Sigmoid colon (tissue), 7 donors: Measurements from ENCODE around the gene CENATAC. TPM values are rescaled to one million over a fixed set of nuclear protein-coding genes. Genes with fewer than 3 reads are reported as not detected.
A peak's percentile ranks its signal among the peaks of the same experiment; 100 is the strongest.

ENCODE experiments used
- DNase-seq: peaks from one replicate; pipeline ENCODE4 v3.0.0-alpha.2; 2019
- H3K27ac ChIP-seq, 4 donors: fragments of 200-600 bp; sonication (generic); one replicate each; pipeline ENCODE4 v1.5.1; 2016 to 2019; ENCODE audit warnings: mild to moderate bottlenecking in 1 of 4
- H3K27me3 ChIP-seq, 3 donors: fragments of 200-600 bp; sonication (generic); one replicate each; pipeline ENCODE4 v1.5.1; 2019; ENCODE audit warnings: mild to moderate bottlenecking in 1 of 3
- H3K36me3 ChIP-seq, 4 donors: fragments of 200-600 bp; sonication (generic); one replicate each; pipeline ENCODE4 v1.5.1; 2016 to 2019
- H3K4me1 ChIP-seq, 4 donors: fragments of 200-600 bp; sonication (generic); one replicate each; pipeline ENCODE4 v1.5.1; 2017 to 2019
- H3K4me3 ChIP-seq, 4 donors: fragments of 200-600 bp; sonication (generic); one replicate each; pipeline ENCODE4 v1.5.1; 2017 to 2019; ENCODE audit warnings: mild to moderate bottlenecking in 2 of 4, moderate library complexity in 1 of 4
- H3K9me3 ChIP-seq, 4 donors: fragments of 200-600 bp in 3 of 4; sonication (generic) in 3 of 4; one replicate each; pipeline versions ENCODE4 v1.5.1 to v1.6.1; 2013 to 2019
- CTCF ChIP-seq, 4 experiments: fragments of 450-650 bp in 3 of 4; fragments of 200-600 bp in 1 of 4; IDR thresholded peaks; one replicate each; pipeline ENCODE4 v1.5.1; 2016 to 2019; ENCODE audit warnings: antibody characterized with exemption in 4 of 4, mild to moderate bottlenecking in 3 of 4, moderate library complexity in 2 of 4
- EP300 ChIP-seq, 4 donors: sonication (generic); formaldehyde crosslinking; IDR thresholded peaks; one replicate each; pipeline ENCODE4 v1.6.1; 2017; ENCODE audit warnings: antibody characterized with exemption in 4 of 4
- POLR2A ChIP-seq, 2 donors: fragments of 450-650 bp; IDR thresholded peaks; one replicate each; pipeline ENCODE4 v1.6.1; 2016; ENCODE audit warnings: antibody characterized with exemption in 2 of 2, mild to moderate bottlenecking in 2 of 2, moderate library complexity in 2 of 2
- POLR2AphosphoS5 ChIP-seq, 4 donors: sonication (generic); formaldehyde crosslinking; IDR thresholded peaks; one replicate each; pipeline ENCODE4 v1.6.1; 2017; ENCODE audit warnings: antibody characterized with exemption in 4 of 4
- WGBS, 2 donors: extraction: QIAGEN DNeasy Blood & Tissue Kit; methylation state at CpG; one replicate each; pipeline ENCODE4 v1.1.7; 2013; 5-methylcytosine and 5-hydroxymethylcytosine counted together
- intact Hi-C: fragments of 100-400 bp; cut with DNase I; formaldehyde crosslinking; loops from one replicate; pipeline ENCODE4 v1.15.1; 2023
- polyA plus RNA-seq, 3 donors: library from polyadenylated mRNA; stranded (reverse); fragments of 200-250 nt; gene quantifications; one replicate each; pipeline ENCODE4 v1.2.3, GENCODE V29; 2013
- total RNA-seq, 4 donors: library from RNA; depleted of rRNA; stranded (reverse); fragments of >200 nt; gene quantifications; one replicate each; pipeline ENCODE4 v1.1.0, GENCODE V29; 2016
- donor health status: healthy with polysubstance abuse.
- donor health status: Bipolar disorder and iron deficiency.
- donor health status: healthy.

The CENATAC gene
- total and polyA plus RNA-seq, 7 donors: 5.3 to 60.5 (median 29.6) TPM

GRCh38 chr11:119028346-119029068 lies 30.6 kb downstream of the CENATAC start:
- intact Hi-C loops: no loop called here
- no peak for DNase-seq

GRCh38 chr11:119029069-119029339 lies 31.1 kb downstream of the CENATAC start:
- no peak for TF ChIP-seq POLR2A (IDR thresholded peaks at IDR 0.05)
- no peak for TF ChIP-seq EP300 (IDR thresholded peaks at IDR 0.05)
- TF ChIP-seq POLR2AphosphoS5 (IDR thresholded peaks at IDR 0.05): no peak
- no peak for TF ChIP-seq CTCF (IDR thresholded peaks at IDR 0.05)
- WGBS, 2 donors: 21 to 89% methylated on average over 1 of the region's 1 CpG
- Histone ChIP-seq H3K4me3 (no peak overlapping the region), H3K36me3 (peaks cover 3 to 29% (median 7%) of the 10 kb centered on the region in 4 donors), H3K27ac (peak overlapping the region in 1 of 4 donors; percentile 81), H3K4me1 (peaks cover 0 to 17% (median 16%) of the 10 kb centered on the region in 4 donors), H3K27me3 (no peaks in the 10 kb centered on the region), H3K9me3 (no peaks in the 10 kb centered on the region)
- DNase-seq: no peak
- intact Hi-C loops: no loop called here

More at GRCh38 chr11:119028346-119029068, 30.6 kb downstream of the CENATAC start:
- peaks cover 7 to 34% (median 10%) of the 10 kb centered on the region in 4 donors for H3K36me3 ChIP-seq
- no peak for TF ChIP-seq EP300 (IDR thresholded peaks at IDR 0.05)
- TF ChIP-seq POLR2A (IDR thresholded peaks at IDR 0.05): no peak
- TF ChIP-seq POLR2AphosphoS5 (IDR thresholded peaks at IDR 0.05): no peak
- no peak for TF ChIP-seq CTCF (IDR thresholded peaks at IDR 0.05)
- WGBS, 2 donors: 28 to 70% methylated on average over 9 of the region's 9 CpGs
- H3K27me3 ChIP-seq: no peaks in the 10 kb centered on the region
- no peaks in the 10 kb centered on the region for H3K9me3 ChIP-seq
- no peak overlapping the region for H3K27ac ChIP-seq
- peaks cover 0 to 17% (median 16%) of the 10 kb centered on the region in 4 donors for H3K4me1 ChIP-seq
- no peak overlapping the region for H3K4me3 ChIP-seq

GRCh38 chr11:119029340-119030028 lies 31.5 kb downstream of the CENATAC start:
- Histone ChIP-seq H3K4me1 (peaks cover 0 to 17% (median 16%) of the 10 kb centered on the region in 4 donors), H3K27me3 (no peaks in the 10 kb centered on the region), H3K9me3 (no peaks in the 10 kb centered on the region), H3K4me3 (peak overlapping the region; percentile 69 to 88 (median 79)), H3K27ac (peak overlapping the region; percentile 79 to 84 (median 82)), H3K36me3 (peaks cover 3 to 24% (median 4%) of the 10 kb centered on the region in 4 donors)
- intact Hi-C loops: no loop called here
- TF ChIP-seq POLR2AphosphoS5 (IDR thresholded peaks at IDR 0.05): peak in 1 of 4 donors; percentile 14
- peak in 1 of 2 donors; percentile 46 for TF ChIP-seq POLR2A (IDR thresholded peaks at IDR 0.05)
- TF ChIP-seq EP300 (IDR thresholded peaks at IDR 0.05): no peak
- DNase-seq: peak; percentile 63
- 14 to 49% methylated on average over 10 of the region's 10 CpGs for WGBS, 2 donors

DNA sequence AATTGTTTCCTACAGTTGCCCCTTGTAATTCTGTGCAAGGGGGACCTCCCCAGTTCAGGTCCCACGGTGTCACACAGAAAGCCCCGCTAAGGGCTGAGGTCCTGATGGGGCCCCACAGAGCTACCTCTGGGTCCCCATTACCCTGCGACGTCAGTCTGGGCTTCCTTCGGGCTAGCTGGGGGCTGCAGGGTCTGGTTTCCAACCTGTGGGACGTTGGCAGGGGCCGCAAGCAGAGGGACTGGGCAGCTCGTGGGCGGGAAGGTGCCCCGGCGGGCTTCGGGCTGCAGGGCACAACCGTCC lies 32.0 kb downstream of the CENATAC start:
- 1 to 5% methylated on average over 13 of the region's 13 CpGs for WGBS, 2 donors
- peak; percentile 72 for DNase-seq
- H3K27ac ChIP-seq: peak overlapping the region; percentile 79 to 84 (median 82)
- peaks cover 0 to 19% (median under 1%) of the 10 kb centered on the region in 4 donors for H3K36me3 ChIP-seq
- peaks cover 0 to 17% (median 16%) of the 10 kb centered on the region in 4 donors for H3K4me1 ChIP-seq
- TF ChIP-seq POLR2A (IDR thresholded peaks at IDR 0.05) (no peak), EP300 (IDR thresholded peaks at IDR 0.05) (no peak), POLR2AphosphoS5 (IDR thresholded peaks at IDR 0.05) (no peak), CTCF (IDR thresholded peaks at IDR 0.05) (no peak)
- peak overlapping the region; percentile 69 to 88 (median 79) for H3K4me3 ChIP-seq
- no peaks in the 10 kb centered on the region for H3K27me3 ChIP-seq
- intact Hi-C loops: no loop called here
- no peaks in the 10 kb centered on the region for H3K9me3 ChIP-seq

GRCh38 chr11:119030329-119031047 lies 32.5 kb downstream of the CENATAC start, which contains the start of gene SLC37A4:
Gene SLC37A4 (minus strand): TSS chr11:119030877.
- H3K4me1 ChIP-seq: peaks cover 0 to 17% (median 16%) of the 10 kb centered on the region in 4 donors
- peak; percentile 99 for DNase-seq
- peaks cover 0 to 14% (median 0%) of the 10 kb centered on the region in 4 donors for H3K36me3 ChIP-seq
- peak within 1 kb of the TSS; percentile 69 to 88 (median 79) for H3K4me3 ChIP-seq
- TF ChIP-seq CTCF (IDR thresholded peaks at IDR 0.05) (peak in 1 of 4 experiments; percentile 76), POLR2AphosphoS5 (IDR thresholded peaks at IDR 0.05) (peak; percentile 45 to 78 (median 64)), EP300 (IDR thresholded peaks at IDR 0.05) (no peak), POLR2A (IDR thresholded peaks at IDR 0.05) (peak in 1 of 2 donors; percentile 62)
- H3K9me3 ChIP-seq: no peaks in the 10 kb centered on the region
- 0 to 1% methylated on average over 67 of the region's 67 CpGs for WGBS, 2 donors
- H3K27ac ChIP-seq: peak within 1 kb of the TSS; percentile 79 to 84 (median 82)
- intact Hi-C loops: no loop called here
- H3K27me3 ChIP-seq: no peaks in the 10 kb centered on the region
